ENCODE results near the gene TRAPPC4.
"Not testable (repeated sequence)": the region's sequence is repeated elsewhere in the genome, so short reads cannot be mapped to it uniquely, and the experiment has no call there.

Gene TRAPPC4

GRCh38 chr11:119034813-119035212, 16.2 kb downstream of the TRAPPC4 start:
- DNase-seq: no peak

- DNase-seq: no peak
Observed at GRCh38 chr11:119038884-119039283, 20.3 kb downstream of the TRAPPC4 start.

GRCh38 chr11:119039471-119039870, 20.9 kb downstream of the TRAPPC4 start:
- not testable (repeated sequence) for DNase-seq

GRCh38 chr11:119041821-119042514, 23.4 kb downstream of the TRAPPC4 start:
- no peak for DNase-seq

GRCh38 chr11:119042927-119043326, 24.4 kb downstream of the TRAPPC4 start:
- DNase-seq: no peak

- no peak for DNase-seq
Observed at GRCh38 chr11:119044708-119045107, 26.1 kb downstream of the TRAPPC4 start.

GRCh38 chr11:119046489-119046888, 27.9 kb downstream of the TRAPPC4 start:
- DNase-seq: no peak

GRCh38 chr11:119047205-119047604, 28.6 kb downstream of the TRAPPC4 start:
- DNase-seq: no peak

- DNase-seq: no peak
Observed at GRCh38 chr11:119048644-119049043, 30.1 kb downstream of the TRAPPC4 start.

- no peak for DNase-seq
Observed at GRCh38 chr11:119049081-119049480, 30.5 kb downstream of the TRAPPC4 start.

- DNase-seq: no peak
Observed at GRCh38 chr11:119051440-119052162, 33.0 kb downstream of the TRAPPC4 start.

- DNase-seq: no peak
Observed at GRCh38 chr11:119052163-119052814, 33.7 kb downstream of the TRAPPC4 start.

- no peak for DNase-seq
Observed at GRCh38 chr11:119054418-119054817, 35.9 kb downstream of the TRAPPC4 start.

GRCh38 chr11:119055901-119056300, 37.3 kb downstream of the TRAPPC4 start:
- no peak for DNase-seq

GRCh38 chr11:119056421-119056999, 37.9 kb downstream of the TRAPPC4 start:
- DNase-seq: peak in 1 of 2 experiments; percentile 28

- DNase-seq: peak; percentile 89 to 97
Observed at GRCh38 chr11:119057000-119057769, 38.6 kb downstream of the TRAPPC4 start, which contains the start of gene HYOU1. Gene HYOU1 (minus strand): TSS chr11:119057205. CDS start chr11:119056160, 1,045 bp downstream.

- DNase-seq: not testable (repeated sequence)
Observed at GRCh38 chr11:119059128-119059527, 40.6 kb downstream of the TRAPPC4 start.

GRCh38 chr11:119061256-119061655, 42.7 kb downstream of the TRAPPC4 start:
- DNase-seq: no peak

- DNase-seq: no peak
Observed at GRCh38 chr11:119062779-119063178, 44.2 kb downstream of the TRAPPC4 start.

GRCh38 chr11:119065369-119065768, 46.8 kb downstream of the TRAPPC4 start:
- peak; percentile 10 to 24 for DNase-seq

GRCh38 chr11:119067371-119068222, 49.0 kb downstream of the TRAPPC4 start, which contains the start of gene VPS11:
Gene VPS11 (plus strand): TSS chr11:119067818. CDS start chr11:119067824, 6 bp downstream.
- peak; percentile 93 to 96 for DNase-seq

All from NCI-H446 (cell line).